HG03558 (cell line): ENCODE results near the gene CEP41.

Source experiments
- ATAC-seq: cut with Tn5 transposase; IDR thresholded peaks from one replicate; pipeline ENCODE4 v1.9.1; 2021; ENCODE audit warnings: moderate number of reproducible peaks; ENCODE audit not compliant: unreplicated experiment; ENCODE audit errors: extremely low read depth

Gene CEP41

DNA sequence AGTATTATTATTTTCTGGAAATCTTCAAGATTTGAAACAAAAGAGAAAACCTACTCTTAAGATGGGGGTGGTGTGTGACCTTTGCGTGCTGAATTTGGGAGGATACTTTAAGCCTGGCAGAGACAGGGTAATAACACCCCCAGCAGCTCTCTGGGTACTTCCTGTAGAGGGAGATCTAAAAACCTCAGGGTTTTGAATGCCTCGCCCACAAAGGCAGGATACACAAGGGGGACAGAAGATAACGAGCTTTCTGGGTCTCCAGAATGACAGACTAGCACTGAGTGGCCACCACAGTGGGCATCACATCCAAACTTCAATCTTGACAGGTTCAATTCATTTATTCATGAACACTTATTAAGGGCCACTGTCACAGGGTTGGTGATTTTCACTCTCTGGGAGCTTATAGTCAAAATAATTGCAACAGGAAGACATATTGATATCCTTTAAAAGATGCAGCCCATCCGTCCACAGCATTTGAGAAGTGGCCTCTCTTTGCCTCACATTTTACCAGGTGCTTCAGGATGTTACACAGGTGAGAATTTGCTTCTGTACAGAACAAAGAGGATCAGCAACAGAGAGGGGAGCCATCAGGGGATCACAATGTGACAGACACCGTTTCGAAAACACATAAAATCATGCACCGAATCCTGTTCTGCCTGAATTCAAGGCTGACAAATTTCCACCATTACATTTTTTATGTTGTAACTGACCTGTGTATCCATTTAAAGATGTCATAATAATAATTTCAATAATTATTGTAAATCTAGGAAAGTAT is 46.2 kb downstream of the CEP41 start:
- no peak for ATAC-seq

DNA sequence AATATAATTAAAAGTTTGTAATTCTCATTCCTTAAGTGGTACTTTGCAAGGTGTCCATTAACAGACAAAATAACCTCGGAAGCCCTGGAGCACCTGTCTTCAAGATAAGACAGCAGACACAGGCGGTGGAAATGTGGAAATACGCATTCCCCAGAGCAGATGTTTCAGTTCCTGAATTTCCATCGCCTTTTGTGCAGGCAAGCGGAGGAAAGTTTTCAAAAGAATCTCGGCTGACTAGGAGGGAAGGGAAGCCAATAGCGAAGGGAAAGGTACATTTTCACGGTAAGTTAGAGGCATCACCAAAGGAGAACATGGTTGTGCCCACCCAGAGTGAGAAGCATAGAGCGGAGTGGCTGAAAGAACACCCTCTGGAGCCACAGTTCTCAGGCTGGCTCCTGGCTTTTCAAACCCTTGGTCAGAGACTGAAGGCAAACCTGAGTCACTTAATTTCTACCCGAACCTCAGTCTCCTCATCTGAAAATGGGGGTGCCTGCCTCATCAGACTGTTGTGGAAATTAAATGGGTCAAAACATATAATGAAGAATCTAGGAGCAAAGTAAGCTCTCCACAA is 46.9 kb downstream of the CEP41 start:
- no peak for ATAC-seq

DNA sequence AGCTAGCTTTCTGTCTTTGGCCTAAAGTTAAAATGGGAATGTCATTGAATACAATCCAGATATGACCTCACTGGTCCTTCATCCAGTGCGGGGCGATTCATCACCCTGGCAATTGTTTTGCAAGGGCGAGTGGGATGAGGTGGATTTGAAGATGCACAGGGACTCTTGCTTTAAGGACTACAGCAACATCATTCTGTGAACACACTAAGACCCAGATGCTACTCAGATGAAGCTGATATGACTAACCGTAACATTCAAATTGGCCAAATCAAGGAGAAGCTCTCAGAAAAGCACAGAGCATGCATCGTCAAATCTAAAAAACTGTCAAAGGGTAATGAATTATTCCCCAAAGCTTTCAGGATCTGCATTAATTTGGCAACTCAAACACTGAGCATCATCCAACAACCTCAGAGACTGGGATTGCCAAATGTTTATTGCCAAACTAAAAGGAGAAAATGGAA is 47.7 kb downstream of the CEP41 start:
- ATAC-seq = no peak

DNA sequence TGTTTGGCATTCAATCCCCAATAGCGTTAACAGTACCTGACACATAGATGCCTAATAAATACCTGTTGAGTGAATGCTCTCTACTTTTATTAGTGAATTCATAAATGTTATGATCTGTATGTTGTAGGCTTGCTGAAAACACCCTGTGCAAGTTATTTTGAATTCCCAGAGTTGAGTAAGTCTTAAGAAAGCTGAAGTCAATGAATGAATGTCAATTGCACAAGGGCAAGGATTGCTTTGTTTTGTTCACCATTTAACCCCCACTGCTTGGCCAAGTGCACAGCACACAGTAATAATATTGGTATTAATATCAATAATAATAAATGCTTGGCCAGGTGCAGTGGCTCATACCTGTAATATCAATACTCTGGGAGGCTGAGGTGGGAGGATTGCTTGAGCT is 50.3 kb downstream of the CEP41 start:
- ATAC-seq = no peak

DNA sequence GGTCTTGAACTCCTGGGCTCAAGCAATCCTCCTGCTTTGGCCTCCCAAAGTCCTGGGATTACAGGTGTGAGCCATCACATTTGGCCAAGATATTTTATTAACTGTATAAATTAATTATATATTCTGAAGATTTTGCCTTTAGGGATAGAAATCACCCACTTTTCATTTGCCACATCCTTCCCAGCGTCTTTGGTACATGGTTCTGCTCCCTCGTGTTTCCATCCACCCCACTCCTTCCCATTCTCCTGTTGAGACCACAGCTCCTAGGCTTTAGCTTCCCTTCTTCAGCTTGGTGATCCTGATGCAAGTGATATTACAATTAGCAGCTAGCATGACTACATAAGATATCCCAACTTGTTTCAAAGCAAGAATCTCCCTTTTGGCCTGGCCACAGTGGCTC is 52.1 kb downstream of the CEP41 start:
- ATAC-seq = no peak

DNA sequence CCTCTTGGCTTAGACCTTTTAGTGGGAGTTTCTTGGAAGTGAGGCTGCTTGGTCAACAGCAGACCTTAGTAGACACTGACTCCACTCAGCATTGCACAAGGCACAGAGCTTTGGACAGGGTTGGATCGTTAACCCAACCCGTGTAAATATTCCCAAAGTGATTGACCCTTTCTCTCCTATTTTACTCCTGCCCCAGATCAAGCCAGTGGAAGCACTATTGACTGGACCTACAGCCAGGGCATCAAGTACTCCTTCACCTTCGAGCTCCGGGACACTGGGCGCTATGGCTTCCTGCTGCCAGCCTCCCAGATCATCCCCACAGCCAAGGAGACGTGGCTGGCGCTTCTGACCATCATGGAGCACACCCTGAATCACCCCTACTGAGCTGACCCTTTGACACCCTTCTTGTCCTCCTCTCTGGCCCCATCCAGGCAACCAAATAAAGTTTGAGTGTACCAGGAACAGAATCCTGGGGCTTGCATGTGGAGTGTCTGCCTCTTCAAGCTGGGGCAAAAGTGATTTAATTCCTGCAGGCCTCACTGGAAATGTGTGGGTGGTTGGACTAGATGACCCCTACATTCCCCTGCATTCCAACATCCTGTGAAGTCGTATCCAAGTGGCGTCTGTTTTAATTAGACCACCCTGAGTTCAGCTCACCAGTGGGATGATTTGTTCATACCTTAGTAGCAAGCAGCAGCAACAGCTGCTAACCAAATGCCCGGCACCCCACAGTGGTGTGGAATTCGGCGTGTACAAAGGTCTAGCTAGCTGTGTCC is 53.0 kb downstream of the CEP41 start:
- ATAC-seq = no peak

DNA sequence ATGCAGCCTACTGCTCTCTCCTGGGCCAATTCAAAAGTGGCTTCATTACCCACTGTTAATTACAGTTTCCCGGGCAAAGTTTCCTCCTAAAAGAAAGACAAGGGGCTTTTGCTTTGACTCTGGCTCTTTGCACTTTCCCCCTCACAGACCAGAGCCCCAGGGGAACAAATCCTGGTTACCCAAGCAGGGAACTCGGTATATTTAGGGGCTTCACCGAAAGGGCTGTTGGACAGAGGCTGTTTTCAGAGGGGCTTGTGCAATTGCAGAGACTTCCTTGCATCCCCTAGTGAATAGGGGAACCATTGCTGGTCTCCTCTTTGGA is 53.5 kb downstream of the CEP41 start:
- no peak for ATAC-seq

DNA sequence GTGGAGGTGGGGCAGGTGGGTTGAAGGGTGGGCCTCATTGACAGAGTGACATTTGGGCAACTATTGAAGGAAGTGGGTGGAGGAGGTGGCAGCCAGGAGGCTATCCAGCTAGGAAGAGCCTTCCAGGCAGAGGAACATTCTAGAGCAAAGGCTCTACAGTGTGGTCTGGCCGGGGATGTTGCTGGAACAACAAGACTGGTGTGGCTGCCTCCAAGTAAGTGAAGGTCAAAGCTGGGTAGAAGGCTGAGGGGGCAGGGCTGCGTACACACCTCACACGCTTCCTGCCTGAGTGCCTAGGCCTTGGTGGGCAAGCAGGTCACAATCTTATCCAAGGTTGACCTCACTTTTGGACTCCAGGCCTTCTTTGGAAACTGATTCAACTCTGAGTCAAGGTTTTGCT is 53.9 kb downstream of the CEP41 start:
- no peak for ATAC-seq

DNA sequence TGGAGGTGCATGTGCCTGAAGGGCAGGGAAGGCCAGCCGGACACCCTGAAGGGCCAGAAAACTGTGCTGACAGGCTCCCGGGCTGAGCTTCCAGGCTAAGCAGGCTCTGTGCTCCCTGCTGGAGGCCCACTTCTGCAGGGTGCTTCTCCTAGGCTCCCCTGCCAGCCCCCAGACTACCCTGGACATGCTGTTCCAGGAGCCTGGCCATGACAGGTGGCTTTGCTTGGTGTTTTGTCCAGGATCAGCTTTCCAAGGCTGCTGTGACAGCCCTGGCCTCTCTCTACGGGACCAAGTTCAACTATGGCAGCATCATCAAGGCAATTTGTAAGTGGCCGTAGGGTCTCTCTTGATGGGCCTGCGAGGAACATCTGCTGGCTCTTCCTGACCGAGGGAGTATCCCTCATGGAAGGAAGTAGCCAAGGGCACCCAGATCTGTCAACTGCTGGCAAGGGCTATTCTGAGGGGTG is 55.2 kb downstream of the CEP41 start:
- ATAC-seq = no peak

DNA sequence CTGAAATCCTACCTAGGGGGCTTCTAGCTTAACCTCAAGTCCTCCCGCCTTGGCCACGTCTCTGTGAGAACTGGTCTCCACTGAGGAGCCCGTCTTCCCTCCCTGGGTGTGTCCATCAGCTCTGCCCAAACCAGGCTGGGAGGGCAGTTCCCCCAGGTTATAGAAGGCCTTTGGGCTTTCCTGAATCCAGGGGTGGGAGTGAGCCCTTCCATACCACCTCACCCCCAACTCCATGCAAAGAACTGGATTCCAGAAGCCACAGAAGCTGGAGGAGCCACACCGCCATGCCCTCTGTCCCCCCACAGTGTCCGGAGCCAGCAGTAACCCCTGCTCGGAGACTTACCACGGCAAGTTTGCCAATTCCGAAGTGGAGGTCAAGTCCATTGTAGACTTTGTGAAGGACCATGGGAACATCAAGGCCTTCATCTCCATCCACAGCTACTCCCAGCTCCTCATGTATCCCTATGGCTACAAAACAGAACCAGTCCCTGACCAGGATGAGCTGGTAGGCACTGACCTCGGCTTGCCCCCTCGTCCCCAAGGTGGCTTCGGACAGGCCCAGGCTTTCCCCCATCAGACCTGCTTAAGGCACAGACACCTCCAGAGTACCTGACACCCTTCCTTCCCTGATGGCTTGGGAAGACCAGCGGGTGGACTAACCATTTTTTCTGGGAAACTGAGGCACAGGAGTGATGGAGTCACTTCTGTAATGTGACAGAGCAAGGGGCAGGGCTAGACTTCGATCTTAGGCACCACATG is 55.8 kb downstream of the CEP41 start:
- ATAC-seq = no peak

DNA sequence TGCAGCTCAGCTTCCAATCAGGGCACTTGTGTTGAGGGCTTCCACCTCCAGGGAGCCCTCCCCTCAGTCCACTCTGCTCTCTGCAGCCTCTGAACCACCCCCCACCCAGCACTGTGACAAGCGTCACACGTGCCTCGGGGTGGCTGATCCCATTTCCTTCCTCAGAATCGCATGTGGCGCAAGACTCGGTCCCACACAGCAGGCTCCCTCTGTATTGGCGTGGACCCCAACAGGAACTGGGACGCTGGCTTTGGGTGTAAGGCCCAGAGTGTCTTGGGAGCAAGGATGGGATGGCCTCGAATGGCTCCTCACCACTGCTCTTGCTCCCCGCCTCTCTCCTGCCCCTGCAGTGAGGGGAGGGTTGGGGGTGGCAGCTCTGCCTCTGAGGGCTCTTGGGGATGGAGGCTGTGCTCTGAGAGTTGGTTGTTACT is 56.4 kb downstream of the CEP41 start:
- no peak for ATAC-seq

DNA sequence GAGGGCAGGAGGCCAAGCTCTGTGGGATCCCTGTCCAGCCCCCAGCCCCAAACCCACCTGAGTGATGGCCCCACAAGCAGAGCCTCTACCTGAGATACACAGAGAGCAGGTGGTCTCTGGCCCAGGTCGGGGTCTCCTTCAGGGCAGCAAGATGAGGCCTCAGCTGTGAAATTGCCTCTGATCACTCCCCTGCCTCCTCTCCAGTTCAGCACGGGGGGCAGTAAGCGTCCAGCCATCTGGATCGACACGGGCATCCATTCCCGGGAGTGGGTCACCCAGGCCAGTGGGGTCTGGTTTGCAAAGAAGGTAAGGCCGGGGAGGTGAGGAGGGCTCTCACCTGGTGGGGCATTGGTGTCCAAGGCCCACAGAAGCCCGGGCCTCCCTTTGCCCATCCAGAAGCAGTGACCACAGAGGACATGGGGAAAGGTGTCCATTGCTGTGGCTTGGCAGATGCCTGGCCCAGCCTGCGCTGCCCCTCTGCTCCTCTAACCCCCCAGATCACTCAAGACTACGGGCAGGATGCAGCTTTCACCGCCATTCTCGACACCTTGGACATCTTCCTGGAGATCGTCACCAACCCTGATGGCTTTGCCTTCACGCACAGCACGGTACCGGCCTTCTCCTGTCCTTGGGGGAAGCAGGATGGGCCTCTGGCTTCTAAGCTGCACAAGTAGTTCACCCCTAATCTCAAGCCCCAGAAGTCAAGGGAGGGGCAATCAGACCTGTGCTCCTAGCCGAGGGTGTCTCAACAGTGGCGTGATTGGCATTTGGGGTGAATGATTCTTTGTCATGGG is 57.4 kb downstream of the CEP41 start:
- no peak for ATAC-seq

DNA sequence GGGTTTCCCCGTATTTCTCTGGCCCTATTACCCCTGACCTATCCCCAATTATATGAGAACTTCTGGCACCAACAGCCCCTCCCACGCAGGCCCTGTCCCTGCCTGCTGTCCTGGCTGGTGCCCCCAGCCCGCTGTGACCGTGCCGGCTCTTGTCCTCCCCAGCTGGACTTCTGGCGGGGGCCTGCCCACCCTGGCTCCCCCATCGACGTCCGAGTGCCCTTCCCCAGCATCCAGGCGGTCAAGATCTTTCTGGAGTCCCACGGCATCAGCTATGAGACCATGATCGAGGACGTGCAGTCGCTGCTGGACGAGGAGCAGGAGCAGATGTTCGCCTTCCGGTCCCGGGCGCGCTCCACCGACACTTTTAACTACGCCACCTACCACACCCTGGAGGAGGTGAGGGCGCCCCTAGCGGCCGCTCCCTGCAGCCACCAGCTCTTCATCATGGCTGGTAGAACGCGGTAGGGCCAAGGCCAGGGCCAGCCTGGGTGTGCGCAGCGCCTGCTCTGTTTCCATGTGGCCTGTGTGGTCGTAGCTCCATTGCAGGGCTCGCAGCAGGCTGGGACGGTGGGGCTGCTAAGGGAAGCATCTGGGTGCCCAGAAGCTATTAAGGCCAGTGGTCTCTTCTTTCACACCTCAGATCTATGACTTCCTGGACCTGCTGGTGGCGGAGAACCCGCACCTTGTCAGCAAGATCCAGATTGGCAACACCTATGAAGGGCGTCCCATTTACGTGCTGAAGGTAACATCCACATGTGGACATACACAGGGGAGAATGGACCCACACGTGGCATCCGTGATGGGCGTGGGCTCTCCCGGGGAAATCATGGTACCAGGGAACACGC is 59.1 kb downstream of the CEP41 start:
- ATAC-seq = no peak

DNA sequence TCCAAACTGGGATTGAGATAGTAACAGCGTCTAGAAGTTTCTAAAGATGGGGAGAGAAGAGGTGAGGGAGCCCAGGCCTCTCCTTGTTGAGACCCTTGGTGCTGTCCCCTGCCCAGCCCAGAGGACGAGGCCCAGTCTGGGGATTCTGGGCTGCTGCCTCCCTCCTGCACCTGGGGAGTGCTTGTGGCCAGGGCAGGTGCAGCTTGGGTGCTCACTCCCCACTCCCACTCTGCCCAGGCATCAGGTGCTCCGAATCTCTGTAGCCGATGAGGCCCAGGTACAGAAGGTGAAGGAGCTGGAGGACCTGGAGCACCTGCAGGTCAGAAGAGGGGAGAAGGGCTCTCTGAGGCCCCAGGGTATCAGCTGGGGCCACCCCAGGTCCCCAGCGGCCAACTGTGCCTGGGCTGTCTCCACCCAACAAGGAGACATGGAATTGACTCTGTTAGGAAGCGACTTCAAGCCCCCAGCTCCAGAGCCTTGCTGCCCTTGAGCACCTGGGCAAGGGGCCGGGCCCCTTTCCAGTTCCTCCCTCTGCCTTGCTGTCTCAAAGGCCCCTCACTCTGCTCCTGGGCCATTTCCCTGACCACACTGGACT is 59.9 kb downstream of the CEP41 start:
- no peak for ATAC-seq

DNA sequence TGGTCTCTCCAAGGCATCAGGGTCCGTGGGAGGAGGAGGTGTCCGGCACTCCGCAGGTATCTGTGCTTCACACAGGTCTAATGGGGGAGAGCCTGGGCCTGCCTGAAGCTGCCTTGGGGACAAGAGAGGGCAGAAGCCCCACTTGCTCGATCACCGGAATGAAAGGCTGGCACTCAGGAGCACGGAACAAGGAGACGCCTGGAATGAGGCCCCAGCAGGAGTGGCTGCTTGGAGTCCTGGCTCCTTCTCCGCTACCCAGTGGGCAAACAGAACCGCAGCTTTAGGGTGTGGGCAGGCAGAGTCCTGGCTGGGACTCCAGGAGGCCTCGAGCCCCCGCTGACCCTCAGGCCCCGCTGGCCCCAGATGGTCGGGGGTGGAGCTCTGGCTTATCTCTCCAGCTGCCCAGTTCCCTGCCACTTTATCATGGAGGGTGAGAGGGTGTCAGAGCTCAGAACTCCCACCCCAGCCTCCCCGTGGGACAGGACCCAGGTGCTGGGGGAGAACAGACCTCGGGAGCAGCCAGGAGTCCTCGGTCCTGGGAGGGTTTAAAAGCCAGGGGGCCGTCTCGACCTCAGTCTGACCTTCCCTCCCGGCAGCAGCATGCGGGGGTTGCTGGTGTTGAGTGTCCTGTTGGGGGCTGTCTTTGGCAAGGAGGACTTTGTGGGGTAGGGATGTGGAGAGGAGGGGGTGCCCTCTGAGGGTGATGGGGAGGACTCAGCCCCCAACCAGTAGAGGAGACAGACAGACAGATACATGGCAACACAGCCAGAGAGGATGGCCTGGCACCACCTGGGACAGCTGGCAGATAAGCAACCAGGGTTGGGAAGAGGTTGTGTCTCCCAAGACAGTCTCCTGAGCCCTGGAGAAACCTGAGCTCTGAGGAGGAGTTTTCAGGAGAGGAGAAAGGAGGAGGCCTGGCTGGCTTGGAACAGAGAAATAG is 60.6 kb downstream of the CEP41 start, which contains the start of gene CPA1:
TSS of gene CPA1 (plus strand) at position 574 of the 940 bp plus-strand sequence. CDS start at position 601, 27 bp downstream.
- no peak for ATAC-seq

DNA sequence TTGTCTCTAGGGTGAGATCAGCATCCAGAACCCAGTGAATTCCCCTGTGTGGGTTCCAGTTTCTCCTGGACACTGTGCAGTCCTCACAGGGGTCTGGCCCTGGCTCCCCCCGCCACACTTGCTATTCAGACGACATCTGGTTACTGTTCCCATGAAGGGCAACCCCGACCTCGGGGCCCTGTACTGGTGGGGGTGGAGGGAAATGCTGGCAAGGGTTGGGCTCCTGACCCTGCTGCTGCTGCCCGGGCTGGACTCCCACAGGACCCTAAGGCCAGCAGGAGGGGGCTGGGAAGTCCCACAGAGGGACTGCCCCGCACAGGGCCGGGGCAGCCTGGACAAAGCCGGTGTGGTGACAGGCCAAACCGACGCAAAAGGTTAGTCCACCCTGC is 61.3 kb downstream of the CEP41 start:
- ATAC-seq = no peak

DNA sequence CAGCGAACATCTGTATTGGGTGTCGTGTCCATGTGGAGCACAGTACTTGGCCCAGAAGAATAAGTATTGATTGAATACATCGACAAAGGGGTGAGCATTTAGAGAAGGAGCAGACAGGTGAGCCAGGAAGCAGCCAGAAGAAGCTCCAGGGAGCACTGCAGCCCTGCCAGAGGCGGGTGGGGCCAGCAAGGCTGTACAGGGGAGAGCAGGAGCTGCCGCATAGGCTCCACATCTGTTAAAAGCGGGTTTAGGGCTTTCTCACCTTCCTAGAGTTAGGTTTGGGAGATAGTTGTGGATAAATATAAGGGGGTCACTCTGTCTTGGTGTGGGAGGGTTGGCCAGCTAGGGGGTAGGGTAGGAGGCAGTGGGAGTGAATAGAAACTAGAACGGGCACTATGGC is 61.8 kb downstream of the CEP41 start:
- ATAC-seq = no peak
